Esophagus muscularis mucosa (tissue), 4 donors: Measurements from ENCODE around the gene RAB29. TPM values are rescaled to one million over a fixed set of nuclear protein-coding genes. Genes with fewer than 3 reads are reported as not detected.
A peak's percentile ranks its signal among the peaks of the same experiment; 100 is the strongest.

Source experiments
- DNase-seq: peaks from one replicate; pipeline ENCODE4 v3.0.0-alpha.2; 2017; ENCODE audit errors: extremely low spot score
- H3K27ac ChIP-seq, 4 donors: fragments of 200-600 bp; sonication (generic); replicated peaks in 1 of 4; 1 replicate in 3 of 4; 2 replicates in 1 of 4; pipeline ENCODE4 v1.5.1; 2016 to 2019; ENCODE audit warnings: mild to moderate bottlenecking in 1 of 4
- H3K27me3 ChIP-seq, 4 donors: fragments of 200-600 bp; sonication (generic); one replicate each; pipeline versions ENCODE4 v1.5.1 to v1.6.0; 2016 to 2019
- H3K36me3 ChIP-seq, 4 donors: fragments of 200-600 bp; sonication (generic); one replicate each; pipeline ENCODE4 v1.5.1; 2016 to 2019
- H3K4me1 ChIP-seq, 4 donors: fragments of 200-600 bp; sonication (generic); one replicate each; pipeline ENCODE4 v1.5.1; 2016 to 2019
- H3K4me3 ChIP-seq, 4 donors: fragments of 200-600 bp; sonication (generic); 1 replicate in 2 of 4; 2 replicates in 2 of 4; pipeline ENCODE4 v1.5.1; 2016 to 2019; ENCODE audit warnings: mild to moderate bottlenecking in 4 of 4, moderate library complexity in 1 of 4
- H3K9me3 ChIP-seq, 4 donors: fragments of 200-600 bp; sonication (generic); 1 replicate in 3 of 4; 2 replicates in 1 of 4; pipeline ENCODE4 v1.5.1; 2016 to 2019
- EP300 ChIP-seq: sonication (generic); formaldehyde crosslinking; IDR thresholded peaks from one replicate; pipeline ENCODE4 v1.6.1; 2017; ENCODE audit warnings: antibody characterized with exemption
- POLR2A ChIP-seq: fragments of 450-650 bp; IDR thresholded peaks from one replicate; pipeline ENCODE4 v1.6.1; 2017; ENCODE audit warnings: antibody characterized with exemption, moderate library complexity, mild to moderate bottlenecking, low read depth
- POLR2AphosphoS5 ChIP-seq, 2 donors: sonication (generic); formaldehyde crosslinking; IDR thresholded peaks; one replicate each; pipeline ENCODE4 v1.6.1; 2017; ENCODE audit warnings: antibody characterized with exemption in 2 of 2
- WGBS: methylation state at CpG from one replicate; pipeline ENCODE4 v1.1.5; 2018; 5-methylcytosine and 5-hydroxymethylcytosine counted together
- intact Hi-C: fragments of 100-400 bp; cut with DNase I; formaldehyde crosslinking; loops from one replicate; pipeline ENCODE4 v1.15.1; 2023
- total RNA-seq, 4 donors: library from RNA; depleted of rRNA; stranded (reverse); fragments of >200 nt; gene quantifications; one replicate each; pipeline versions ENCODE4 v1.1.0 to v1.2.1, GENCODE V29; 2016
- TF ChIP-seq, protein P1 (sequence below), 3 experiments: fragments of 200-600 bp in 2 of 3; fragments of 450-650 bp in 1 of 3; sonication (generic) in 2 of 3; IDR thresholded peaks; one replicate each; pipeline ENCODE4 v1.5.1; 2017 to 2019; ENCODE audit warnings: antibody characterized with exemption in 3 of 3, mild to moderate bottlenecking in 2 of 3, moderate library complexity in 1 of 3

RAB29 gene
- total RNA-seq, 4 donors from 2014 or later = 28.5 to 59.2 (median 41.8) TPM

DNA sequence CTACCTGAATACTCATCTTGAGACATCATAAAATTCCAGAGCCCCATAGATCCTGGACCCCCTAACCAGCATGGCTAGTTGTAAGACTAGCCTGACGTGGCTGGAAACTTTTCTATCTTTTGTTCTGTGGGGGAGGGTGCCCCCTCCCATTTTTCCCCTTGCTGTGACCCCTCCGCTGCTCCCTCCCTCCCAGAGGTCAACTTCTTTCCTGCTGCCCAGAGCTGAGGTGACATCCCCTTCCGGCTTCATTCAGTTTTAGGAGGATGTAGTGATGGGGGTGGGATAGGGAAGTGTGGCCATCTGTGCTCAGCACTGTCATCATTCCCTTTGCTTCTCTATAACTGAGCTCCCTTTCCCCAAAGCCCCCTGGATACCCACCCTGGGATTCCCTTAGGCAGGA is 42.1 kb upstream of the RAB29 start:
- intact Hi-C loops = no loop called here
- DNase-seq = no peak
- H3K27me3 ChIP-seq = no peaks in the 10 kb centered on the region
- no peaks in the 10 kb centered on the region for H3K9me3 ChIP-seq
- no peak overlapping the region for H3K4me3 ChIP-seq
- TF ChIP-seq, protein P1, sequence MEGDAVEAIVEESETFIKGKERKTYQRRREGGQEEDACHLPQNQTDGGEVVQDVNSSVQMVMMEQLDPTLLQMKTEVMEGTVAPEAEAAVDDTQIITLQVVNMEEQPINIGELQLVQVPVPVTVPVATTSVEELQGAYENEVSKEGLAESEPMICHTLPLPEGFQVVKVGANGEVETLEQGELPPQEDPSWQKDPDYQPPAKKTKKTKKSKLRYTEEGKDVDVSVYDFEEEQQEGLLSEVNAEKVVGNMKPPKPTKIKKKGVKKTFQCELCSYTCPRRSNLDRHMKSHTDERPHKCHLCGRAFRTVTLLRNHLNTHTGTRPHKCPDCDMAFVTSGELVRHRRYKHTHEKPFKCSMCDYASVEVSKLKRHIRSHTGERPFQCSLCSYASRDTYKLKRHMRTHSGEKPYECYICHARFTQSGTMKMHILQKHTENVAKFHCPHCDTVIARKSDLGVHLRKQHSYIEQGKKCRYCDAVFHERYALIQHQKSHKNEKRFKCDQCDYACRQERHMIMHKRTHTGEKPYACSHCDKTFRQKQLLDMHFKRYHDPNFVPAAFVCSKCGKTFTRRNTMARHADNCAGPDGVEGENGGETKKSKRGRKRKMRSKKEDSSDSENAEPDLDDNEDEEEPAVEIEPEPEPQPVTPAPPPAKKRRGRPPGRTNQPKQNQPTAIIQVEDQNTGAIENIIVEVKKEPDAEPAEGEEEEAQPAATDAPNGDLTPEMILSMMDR (IDR thresholded peaks at IDR 0.05) = no peak
- 86% methylated on average over 3 of the region's 3 CpGs for WGBS
- no peak overlapping the region for H3K27ac ChIP-seq
- H3K4me1 ChIP-seq = peaks cover 9 to 15% (median 12%) of the 10 kb centered on the region in 4 donors
- no peaks in the 10 kb centered on the region for H3K36me3 ChIP-seq

DNA sequence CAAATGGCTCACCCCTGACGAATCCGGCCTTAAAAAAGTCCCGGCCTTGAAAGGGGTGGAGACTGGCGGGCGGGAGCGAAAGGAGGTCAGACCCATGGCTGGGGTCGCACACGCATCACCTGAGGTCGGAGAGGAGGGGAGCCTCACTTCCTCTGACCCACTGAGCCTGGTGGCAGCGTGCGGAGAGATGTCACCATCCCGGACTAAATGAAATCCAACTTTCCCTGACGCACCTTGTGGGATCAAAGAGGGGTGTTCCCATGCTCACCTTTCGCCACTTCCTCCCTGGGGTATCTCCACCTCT is 38.4 kb upstream of the RAB29 start:
- no peaks in the 10 kb centered on the region for H3K27me3 ChIP-seq
- H3K9me3 ChIP-seq = no peaks in the 10 kb centered on the region
- H3K36me3 ChIP-seq = peaks cover 0 to 20% (median 13%) of the 10 kb centered on the region in 4 donors
- H3K4me1 ChIP-seq = peaks cover 31 to 52% (median 49%) of the 10 kb centered on the region in 4 donors
- peak overlapping the region; percentile 73 to 96 (median 92) for H3K4me3 ChIP-seq
- WGBS = 22% methylated on average over 5 of the region's 14 CpGs
- intact Hi-C loops = loop anchor here (1.0 kb wide), 1 partner anchor 63 kb away; the partner anchor contains the start of gene NUCKS1
- TF ChIP-seq, protein P1 (IDR thresholded peaks at IDR 0.05) = no peak
- TF ChIP-seq POLR2A = no peak
- no peak for TF ChIP-seq EP300
- TF ChIP-seq POLR2AphosphoS5 (IDR thresholded peaks at IDR 0.05) = no peak
- peak overlapping the region; percentile 92 to 98 (median 92) for H3K27ac ChIP-seq
- no peak for DNase-seq

DNA sequence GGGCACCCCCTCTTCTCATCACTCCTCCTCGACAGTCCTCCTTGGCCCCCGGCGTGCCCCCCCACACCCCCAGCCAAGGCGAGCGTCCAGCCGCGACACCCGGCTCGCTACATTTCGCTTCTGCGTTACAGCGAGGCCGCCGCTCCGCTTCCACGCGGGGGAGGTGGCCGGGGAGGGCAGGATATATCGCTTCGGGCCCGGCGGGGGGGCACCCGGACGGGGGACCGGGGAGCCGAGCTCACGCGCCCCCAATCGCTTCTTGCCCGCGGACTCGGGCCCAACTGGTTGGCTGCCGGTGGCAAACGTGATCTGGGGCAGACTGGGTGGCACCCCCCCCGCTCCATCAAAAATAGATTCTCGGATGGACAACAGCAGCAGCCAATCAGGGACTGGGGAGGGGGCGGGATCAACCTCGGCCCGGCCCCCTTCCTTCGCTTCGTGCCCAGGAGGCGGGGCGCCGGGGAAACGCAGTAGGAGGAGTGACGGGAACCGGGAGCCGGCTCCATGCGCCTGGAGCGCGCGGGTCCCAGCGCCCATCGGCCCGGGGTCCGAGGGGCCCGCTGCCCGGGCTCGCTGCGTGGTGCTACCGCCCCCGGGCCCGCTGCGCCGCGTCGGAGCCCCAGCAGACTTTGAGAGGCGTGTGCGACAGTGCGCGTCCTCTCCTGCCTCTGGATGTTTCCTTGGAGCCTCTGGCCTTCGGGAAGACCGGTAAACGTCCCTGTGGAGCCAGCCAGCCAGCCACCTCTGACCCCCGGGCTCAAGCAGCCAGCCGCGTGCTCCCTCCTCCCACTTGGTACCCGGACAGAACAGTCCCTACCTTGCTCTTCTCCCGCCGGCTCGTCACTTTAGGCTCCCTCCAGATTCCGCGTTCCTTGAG is 37.8 kb upstream of the RAB29 start, which contains the start of gene SLC41A1:
Gene SLC41A1 (minus strand): TSS at position 321 of the 877 bp plus-strand sequence. CDS start 2,757 bp downstream, outside the sequence.
- peak; percentile 99 for DNase-seq
- H3K9me3 ChIP-seq = no peaks in the 10 kb centered on the region
- peaks cover 0 to 22% (median 15%) of the 10 kb centered on the region in 4 donors for H3K36me3 ChIP-seq
- H3K4me1 ChIP-seq = peaks cover 35 to 57% (median 55%) of the 10 kb centered on the region in 4 donors
- no peaks in the 10 kb centered on the region for H3K27me3 ChIP-seq
- 3% methylated on average over 11 of the region's 83 CpGs for WGBS
- intact Hi-C loops = loop anchor here (1.0 kb wide), 1 partner anchor 63 kb away; the partner anchor contains the start of gene NUCKS1
- H3K27ac ChIP-seq = peak within 1 kb of the TSS; percentile 92 to 98 (median 92)
- TF ChIP-seq, protein P1 (IDR thresholded peaks at IDR 0.05) = no peak
- peak; percentile 51 for TF ChIP-seq POLR2A
- peak; percentile 91 to 92 for TF ChIP-seq POLR2AphosphoS5 (IDR thresholded peaks at IDR 0.05)
- TF ChIP-seq EP300 = no peak
- peak within 1 kb of the TSS; percentile 73 to 96 (median 92) for H3K4me3 ChIP-seq

DNA sequence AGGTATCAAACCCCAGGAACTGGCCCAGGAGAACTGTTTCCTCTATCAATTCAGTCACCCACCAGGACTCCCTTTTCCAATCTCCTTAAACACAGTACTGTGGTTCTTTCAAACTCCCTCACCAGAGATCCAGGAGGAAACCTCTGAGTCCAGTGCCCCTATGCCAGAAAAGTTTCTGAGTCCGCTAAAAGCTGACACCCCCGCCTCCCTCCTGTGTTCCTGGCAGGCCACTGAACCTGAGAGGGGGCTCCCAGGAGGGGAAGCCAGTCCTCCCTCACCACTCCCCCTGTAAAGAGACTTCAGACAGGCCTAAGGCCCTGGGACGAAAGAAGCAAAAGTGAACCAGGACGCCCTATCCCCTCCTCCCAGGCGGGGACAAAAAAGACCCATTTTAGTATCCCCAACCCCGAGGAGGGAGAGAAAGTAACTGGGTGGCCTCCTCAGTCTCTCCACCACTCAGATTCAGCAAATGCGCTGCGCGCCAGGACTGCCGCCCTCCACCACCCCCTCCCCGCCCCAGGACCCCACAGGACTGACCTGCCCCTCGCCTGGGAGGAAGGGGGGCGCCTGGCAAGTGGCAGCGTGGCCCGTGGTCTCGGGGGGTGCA is 37.1 kb upstream of the RAB29 start:
- no peak for DNase-seq
- Histone ChIP-seq H3K36me3 (peaks cover 0 to 22% (median 16%) of the 10 kb centered on the region in 4 donors), H3K9me3 (no peaks in the 10 kb centered on the region), H3K4me1 (peaks cover 35 to 65% (median 59%) of the 10 kb centered on the region in 4 donors), H3K27me3 (no peaks in the 10 kb centered on the region), H3K4me3 (peak overlapping the region; percentile 73 to 96 (median 92)), H3K27ac (peak overlapping the region; percentile 92 to 98 (median 92))
- intact Hi-C loops = no loop called here
- 5% methylated on average over 6 of the region's 16 CpGs for WGBS
- TF ChIP-seq EP300 (no peak), POLR2A (no peak), POLR2AphosphoS5 (IDR thresholded peaks at IDR 0.05) (no peak)
- TF ChIP-seq, protein P1 (IDR thresholded peaks at IDR 0.05) = no peak
